ENCODE measurements around the gene TECTB.

Gene TECTB

DNA sequence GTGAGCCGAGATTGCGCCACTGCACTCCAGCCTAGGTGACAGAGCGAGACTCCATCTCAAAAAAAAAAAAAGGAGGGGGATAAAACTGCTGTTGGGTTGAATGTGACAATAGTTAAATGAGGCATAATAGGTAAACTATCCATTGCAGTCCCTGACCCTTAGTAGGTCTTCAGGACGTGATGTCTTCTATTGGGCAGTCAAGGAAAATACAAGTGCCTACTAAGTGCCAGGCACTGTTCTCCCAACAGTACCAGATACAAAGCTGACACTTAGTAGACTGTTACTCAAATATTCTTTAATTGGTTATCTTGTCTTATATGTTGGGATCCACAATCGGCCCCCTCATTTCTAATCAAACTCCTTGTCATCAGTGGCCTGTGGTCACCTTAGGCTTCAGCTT is 63.6 kb downstream of the TECTB start:
- no peak for DNase-seq (ENCODE audit: low read depth in 3 of 3)

DNA sequence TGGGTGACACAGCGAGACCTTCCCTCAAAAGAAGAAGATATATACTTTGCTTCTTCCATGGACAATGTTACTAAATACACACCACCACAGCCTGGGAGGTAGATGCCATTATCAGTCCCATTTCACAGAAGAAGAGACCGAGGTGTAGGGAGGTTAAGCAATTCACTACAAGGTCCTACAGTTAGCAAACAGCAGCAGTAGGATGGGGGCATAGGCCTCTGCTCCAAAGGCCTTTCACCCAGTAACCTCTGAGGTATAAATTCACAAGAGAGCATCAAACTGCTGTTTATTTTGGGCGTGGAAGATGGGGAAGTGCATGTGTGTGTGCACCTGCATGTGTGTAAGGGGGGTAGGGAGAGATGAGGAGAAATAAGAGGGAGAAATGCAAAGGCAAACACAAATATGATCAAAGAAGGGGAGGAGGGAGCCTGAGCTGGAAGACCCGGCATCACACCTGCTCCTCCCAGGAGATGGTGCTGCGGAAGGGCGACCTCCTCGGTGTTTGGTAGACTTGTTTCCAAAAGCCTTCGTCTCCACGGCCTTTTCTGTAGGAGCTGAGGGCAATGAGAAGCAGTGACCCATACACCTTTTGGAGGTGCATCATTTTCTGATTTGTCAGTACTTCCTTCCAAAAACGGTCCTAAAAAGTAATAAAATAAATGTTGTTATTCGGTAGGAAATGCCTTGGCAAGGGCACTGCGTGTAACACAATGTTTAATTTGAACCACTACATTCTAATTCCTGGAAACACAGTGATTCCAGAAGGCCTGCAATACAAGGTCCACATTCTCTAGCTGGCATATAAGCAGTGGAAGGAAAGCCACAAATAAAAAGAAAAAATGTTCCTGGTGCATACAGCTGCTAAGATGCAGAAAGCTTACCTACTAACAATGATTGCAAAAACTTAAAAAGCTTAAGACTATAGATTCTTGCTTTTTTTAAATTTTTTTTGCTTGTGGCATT is 64.8 kb downstream of the TECTB start:
- DNase-seq (ENCODE audit: low read depth in 3 of 3): no peak

DNA sequence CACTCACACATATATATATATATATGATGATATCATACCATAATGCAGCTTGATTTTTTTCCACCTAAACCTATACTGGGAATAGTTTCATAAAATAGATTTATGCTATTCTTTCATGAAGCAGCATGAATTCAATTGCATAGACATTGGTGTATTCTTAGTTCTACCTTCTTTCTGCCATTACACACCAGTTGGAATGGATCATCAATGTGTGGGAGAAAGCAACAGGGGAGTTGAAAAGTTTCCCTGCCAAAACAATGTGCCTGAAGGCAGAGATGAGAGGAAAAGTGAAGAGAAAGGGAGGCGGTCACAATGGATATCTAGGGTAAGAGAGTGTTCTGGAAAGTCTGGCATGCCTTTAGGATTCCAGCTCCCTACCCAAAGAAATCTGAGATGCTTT is 65.6 kb downstream of the TECTB start:
- no peak for DNase-seq (ENCODE audit: low read depth in 3 of 3)

DNA sequence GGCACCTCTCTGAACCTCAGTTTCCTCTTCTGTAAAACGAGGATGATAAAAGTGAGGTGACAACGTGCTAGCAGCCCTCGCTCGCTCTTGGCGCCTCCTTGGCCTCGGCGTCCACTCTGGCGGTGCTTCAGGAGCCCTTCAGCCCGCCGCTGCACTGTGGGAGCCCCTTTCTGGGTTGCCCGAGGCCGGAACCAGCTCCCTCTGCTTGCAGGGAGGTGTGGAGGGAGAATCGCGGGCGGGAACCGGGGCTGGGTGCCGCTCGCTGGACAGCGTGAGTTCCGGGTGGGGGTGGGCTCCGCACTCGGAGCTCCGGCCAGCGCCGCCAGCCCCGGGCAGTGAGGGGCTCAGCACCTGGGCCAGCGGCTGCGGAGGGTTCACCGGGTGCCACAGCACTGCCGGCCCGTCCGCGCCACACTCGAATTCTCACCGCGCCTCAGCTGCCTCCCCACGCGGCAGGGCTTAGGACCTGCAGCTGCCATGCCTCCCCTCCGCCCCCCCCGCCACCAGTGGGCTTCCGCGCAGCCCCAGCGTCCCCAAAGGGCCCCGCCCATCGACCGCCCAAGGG is 66.4 kb downstream of the TECTB start:
- DNase-seq (ENCODE audit: low read depth in 3 of 3): no peak

DNA sequence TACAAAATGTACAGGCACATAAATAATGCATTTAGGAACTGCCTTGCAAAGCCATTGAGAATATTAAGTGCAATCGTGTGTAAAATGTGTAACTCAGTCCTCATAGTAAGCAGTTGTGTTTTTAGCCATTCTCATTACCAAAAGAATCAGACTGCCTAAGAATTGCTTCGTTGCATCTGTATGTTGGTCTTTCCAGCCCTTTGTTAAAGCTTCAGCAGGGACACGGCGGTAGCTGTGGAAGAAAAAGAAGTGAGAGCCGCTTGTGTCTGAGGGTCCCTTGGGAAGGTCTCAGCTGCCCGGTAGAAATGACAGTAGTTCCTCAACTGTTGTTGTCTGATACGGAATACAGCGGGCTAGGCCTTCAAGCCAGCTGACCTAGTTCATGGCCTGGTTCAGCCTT is 67.9 kb downstream of the TECTB start:
- no peak for DNase-seq (ENCODE audit: low read depth in 3 of 3)

DNA sequence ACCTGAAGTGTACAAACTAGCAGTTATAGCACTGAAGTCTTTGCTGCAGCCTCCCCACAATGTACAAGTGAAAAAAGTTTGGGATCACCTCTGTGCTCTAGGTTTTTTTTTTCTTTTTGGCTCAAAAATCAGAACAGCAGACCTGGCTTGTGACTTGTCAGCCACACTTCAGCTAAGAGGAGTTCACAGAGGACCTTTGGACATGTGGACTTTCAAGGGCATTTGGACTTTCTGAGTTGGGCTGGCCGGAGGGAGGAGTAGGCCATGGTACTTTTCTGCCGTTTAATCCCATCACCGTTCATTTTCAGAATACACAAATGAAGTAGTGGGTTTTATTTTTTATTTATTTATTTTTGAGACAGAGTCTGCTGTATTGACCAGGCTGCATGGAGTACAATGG is 68.8 kb downstream of the TECTB start:
- no peak for DNase-seq (ENCODE audit: low read depth in 3 of 3)

DNA sequence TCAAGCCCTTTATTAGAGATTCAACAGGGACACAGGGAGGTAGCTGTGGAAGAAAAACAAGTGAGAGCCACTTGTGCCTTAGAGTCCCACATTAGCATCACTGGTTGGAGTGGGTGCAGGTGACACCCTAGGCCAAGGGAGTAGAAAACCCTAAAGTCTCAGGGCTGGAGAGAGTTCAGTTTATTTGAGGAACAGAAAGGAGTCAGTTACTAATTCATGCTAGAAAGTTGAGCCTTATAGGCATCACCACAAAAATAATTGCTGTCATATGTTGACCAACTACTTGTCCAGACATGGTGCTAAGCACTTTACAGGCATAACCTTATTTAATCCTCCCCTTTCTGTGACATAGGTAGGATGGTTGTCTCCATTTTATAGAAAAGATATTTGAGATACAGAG is 69.8 kb downstream of the TECTB start:
- no peak for DNase-seq (ENCODE audit: low read depth in 3 of 3)

Measured in stimulated activated CD4-positive, alpha-beta T cell treated with anti-CD3 and anti-CD28 coated beads, TNF-alpha, amount 100 ng/mL, for 48 hours (primary cell).